NCI-H2227 (cell line): Measurements from ENCODE around the gene GNB1L.
"Not testable (repeated sequence)": the region's sequence is repeated elsewhere in the genome, so short reads cannot be mapped to it uniquely, and the experiment has no call there.

Source experiments
- DNase-seq: peaks from one replicate; lab custom pipeline; 2025; ENCODE audit not compliant: unreplicated experiment; lab: John Stamatoyannopoulos, UW

GNB1L gene

GRCh38 chr22:19799322-19800190, 55.1 kb downstream of the GNB1L start:
- DNase-seq: no peak

- no peak for DNase-seq
Observed at GRCh38 chr22:19798891-19799293, 55.8 kb downstream of the GNB1L start.

DNA sequence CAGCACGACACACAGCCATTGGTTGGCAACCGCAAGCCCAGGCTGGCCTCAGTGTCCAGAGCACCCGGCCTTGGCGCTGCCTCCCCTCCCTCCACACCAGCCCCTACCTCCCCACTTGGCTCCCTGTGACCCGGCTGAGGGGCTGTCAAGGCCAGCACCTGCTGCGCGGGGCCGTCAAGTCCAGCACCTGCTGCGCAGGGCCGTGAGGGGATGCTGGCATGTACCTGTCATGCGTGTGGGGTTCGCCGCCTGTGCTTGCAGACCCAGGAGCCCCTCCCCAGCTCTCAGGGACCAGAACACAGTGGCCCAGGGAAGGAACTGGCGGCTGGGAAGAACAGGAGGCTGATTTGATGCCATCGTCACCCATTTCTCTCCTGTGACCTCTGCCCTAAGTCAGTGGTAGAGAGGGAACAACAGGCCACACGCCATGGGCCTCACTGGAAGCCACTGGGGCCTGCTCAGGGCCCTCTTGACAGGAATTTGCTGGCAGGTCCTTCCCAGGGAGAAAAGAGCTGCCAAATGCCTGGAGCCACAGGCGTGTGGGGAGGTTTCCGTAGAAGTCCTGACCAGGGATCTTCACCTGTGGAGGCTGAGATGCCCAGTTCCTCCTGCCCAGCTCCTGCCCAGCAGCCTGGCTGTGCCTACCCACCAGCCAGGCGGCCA, 56.5 kb downstream of the GNB1L start:
- DNase-seq: no peak

DNA sequence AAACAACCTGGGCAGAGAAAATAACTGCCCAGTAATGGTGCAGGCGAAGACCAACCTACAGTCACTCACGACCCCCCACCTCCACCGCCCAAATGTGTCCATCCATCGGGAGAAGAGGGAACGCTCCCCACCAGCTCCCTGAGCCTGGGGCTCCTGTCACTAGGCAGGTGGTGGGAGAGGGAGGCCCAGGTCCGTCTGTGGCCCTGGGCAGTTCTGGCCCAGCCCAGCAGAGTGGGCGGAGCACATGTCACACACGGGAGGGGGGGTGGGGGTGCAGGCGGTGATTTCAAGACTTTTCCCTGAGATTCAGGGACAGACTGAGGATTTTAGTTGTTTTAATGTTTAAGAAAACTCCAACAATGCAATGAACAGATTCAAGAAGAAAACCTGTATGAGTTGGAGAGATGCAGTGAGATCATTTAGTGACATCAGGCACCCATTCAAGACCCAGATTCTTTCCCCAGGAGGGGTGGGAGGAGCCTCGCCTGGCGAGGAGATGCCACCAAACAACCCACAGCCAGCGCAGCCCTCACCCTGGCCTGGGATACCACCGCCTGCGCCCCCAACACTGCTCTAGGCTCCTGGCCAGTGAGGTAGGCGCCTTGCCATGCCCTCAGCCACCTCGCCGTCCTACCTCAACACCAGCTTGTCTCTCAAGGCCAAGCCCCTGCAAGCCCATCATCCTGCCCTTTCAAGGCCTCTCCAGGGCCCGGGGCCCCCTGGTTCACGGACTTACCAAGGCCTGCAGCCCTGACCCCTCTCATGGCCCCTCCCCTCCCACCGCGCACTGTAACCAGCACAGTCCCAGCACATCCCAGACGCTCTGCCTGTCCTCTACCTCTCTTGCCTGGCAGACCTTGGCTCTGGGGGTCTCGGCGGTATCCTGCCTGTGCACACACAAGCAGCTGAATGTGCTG, 57.3 kb downstream of the GNB1L start:
- DNase-seq: no peak

- no peak for DNase-seq
Observed at GRCh38 chr22:19796160-19796559, 58.5 kb downstream of the GNB1L start.

DNA sequence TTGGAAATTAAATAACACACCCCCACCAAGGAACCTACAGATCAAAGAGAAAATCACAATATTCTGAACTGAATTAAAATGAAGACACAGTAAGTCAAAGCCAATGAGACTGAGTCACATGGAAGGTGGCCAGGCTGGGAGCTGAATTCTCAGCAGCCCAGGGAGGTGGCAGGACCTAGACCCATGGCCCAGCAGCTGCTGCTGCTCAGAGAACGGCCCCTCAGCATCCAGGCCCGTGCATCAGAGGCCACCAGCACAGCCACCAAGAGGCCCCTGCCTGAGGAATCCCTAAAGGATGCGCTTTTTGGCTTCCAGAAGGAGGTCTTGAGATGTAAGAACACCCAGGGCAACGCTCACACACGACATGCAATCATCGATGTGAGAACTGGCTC, 59.1 kb downstream of the GNB1L start:
- no peak for DNase-seq

GRCh38 chr22:19793661-19794310, 60.9 kb downstream of the GNB1L start:
- DNase-seq: no peak

- no peak for DNase-seq
Observed at GRCh38 chr22:19793161-19793560, 61.5 kb downstream of the GNB1L start.

- DNase-seq: not testable (repeated sequence)
Observed at GRCh38 chr22:19792383-19792896, 62.2 kb downstream of the GNB1L start.

DNA sequence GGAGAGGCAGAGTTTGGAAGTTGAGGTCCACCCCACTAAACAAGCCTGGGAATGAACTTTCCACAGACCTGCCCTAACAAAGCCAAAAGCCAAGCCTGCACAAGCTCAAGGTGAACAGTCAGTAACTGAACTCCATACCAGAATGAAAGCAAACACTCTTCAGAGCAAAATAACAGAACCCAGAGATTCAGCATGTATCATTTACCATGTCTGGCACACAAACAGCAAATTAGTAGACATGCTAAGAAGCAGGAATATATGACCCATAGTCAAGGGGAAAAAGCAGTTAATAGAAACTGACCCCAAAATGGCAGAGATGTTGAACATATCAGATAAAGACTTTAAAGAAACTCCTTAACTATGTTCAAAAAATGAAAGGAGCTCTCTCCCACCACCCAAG, 62.8 kb downstream of the GNB1L start:
- DNase-seq: no peak

DNA sequence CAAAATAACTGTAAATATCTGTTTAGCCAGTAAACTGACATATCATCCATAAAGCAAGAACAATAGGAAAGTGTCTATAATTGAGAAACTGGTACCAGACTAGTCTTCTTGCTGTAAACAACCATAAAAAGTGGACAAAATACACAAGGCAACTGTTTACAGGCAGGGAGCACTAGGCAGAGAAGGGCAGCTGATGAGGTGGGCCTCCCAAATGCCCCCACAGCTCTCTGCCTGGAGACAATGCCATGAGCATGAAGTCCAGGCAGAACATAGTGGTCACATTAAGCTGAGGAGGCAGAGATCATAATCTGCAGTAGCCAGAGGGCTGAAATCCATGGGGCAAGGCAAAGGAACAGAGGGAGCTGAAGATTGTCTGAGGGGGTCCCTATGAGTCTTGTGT, 63.4 kb downstream of the GNB1L start:
- DNase-seq: no peak

GRCh38 chr22:19789828-19790227, 64.8 kb downstream of the GNB1L start:
- no peak for DNase-seq

- no peak for DNase-seq
Observed at GRCh38 chr22:19789406-19789805, 65.3 kb downstream of the GNB1L start.

GRCh38 chr22:19788661-19789225, 65.9 kb downstream of the GNB1L start:
- DNase-seq: no peak

DNA sequence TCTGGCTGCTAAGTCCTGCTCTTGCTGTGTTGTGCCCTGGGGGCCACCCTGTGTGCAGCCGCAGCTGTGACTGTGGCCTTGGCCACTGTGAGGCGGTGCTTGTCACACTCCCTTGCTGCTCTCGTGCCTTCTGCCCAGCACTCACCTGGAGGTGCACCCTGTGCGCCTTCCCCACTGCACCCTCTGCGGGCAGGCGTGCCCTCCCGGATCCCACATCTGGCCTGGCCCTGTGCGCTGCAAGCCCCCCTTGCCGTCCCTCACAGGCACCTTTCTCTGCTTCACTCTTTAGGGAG, 66.9 kb downstream of the GNB1L start:
- DNase-seq: no peak

- DNase-seq: no peak
Observed at GRCh38 chr22:19786959-19787848, 67.5 kb downstream of the GNB1L start.

DNA sequence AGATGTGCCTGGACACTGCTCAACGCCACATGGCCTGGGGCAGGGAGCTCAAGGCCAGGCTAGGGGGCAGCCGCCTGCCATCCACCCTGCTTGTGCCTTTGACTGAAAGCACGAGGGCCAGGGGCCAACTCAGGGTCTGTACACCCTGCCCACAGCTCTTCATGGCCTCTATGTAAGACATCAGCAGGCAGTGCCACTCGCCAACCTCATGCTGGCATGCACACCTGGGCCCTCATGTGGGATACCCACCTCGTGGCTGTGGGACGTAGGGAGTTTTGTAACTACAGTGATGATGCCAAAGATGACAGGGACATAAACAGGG, 68.4 kb downstream of the GNB1L start:
- DNase-seq: no peak

DNA sequence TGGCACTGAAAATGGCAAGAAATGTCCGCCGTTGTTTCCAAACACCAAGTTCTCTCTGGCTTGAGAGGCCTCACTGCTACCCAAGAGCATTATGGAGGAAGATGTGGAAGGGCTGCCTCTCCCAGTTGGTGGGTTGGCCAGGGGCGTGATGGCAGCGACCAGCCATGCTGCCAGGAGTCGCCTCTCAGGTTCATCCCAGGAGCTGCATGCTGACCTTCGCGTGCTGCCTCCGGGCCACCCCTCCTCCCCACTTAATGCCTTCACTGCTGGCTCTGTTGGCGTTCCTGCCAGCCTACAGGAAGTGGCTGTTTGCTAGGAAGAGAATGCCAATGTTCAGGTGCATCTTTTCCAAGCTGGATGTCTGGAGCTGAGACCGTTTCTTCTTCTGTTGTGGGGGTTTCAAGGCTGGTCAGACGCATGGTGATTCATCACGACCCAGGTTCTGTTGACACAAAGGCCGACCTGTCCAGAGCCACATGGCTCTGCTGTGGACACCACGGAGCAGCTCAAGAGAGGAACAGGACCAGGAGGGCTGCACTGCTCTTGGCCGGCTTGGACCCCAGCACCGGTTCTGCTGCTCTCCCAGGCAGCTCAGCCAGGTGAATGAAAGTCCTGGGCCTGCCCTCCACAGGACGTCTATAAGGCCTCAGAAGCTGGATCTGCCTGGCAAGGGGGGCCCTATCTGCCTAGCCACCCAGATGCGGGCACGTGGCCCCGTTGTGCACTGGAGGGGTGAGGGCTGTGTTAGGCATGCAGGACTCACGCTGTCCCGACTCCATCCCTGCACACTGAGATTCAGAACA, 69.0 kb downstream of the GNB1L start:
- DNase-seq: no peak
